Cardiac septum (tissue), 1 donor: ENCODE data around the gene NDOR1. TPM values are rescaled to one million over a fixed set of nuclear protein-coding genes. Genes with fewer than 3 reads are reported as not detected.
"Not testable (repeated sequence)": the region's sequence is repeated elsewhere in the genome, so short reads cannot be mapped to it uniquely, and the experiment has no call there.

Source experiments
- DNase-seq: peaks from one replicate; pipeline ENCODE4 v3.0.0-alpha.2; 2020; ENCODE audit warnings: low spot score
- intact Hi-C: fragments of 100-400 bp; cut with DNase I; formaldehyde crosslinking; loops from one replicate; pipeline ENCODE4 v1.14.0; 2022
- total RNA-seq: library from RNA; stranded (reverse); fragmentation: NEBNext Ultra II Directional; extraction: Animal tissue kit (Norgen Biotek cat#: 25700); gene quantifications from one replicate; pipeline ENCODE4 v1.2.1, GENCODE V29; 2021
- donor health status: DM: no; HTN: no; CAD: no.

NDOR1 gene
- total RNA-seq, 1 donor from 2014 or later, result 8.0 TPM

GRCh38 chr9:137247916-137248175 lies 42.3 kb downstream of the NDOR1 start:
- no peak for DNase-seq
- intact Hi-C loops, result no loop called here

- DNase-seq, result no peak
- intact Hi-C loops, result no loop called here
These were observed 45.1 kb downstream of the NDOR1 start for GRCh38 chr9:137250329-137251193.

GRCh38 chr9:137251194-137251461 lies 45.6 kb downstream of the NDOR1 start, which contains the start of gene STPG3:
Gene STPG3, plus strand, starts transcription at chr9:137251286. Its CDS starts 1 bp downstream, at chr9:137251287.
- intact Hi-C loops, result no loop called here
- DNase-seq, result no peak

- intact Hi-C loops, result no loop called here
- DNase-seq, result no peak
These were observed 46.2 kb downstream of the NDOR1 start for GRCh38 chr9:137251490-137252268.

GRCh38 chr9:137252555-137253506 lies 47.3 kb downstream of the NDOR1 start:
- DNase-seq, result no peak
- intact Hi-C loops, result no loop called here

- intact Hi-C loops, result loop anchor here (2.0 kb wide), 1 partner anchor 13 kb away; the partner anchor contains the start of gene TUBB4B
- DNase-seq, result no peak
These were observed 48.5 kb downstream of the NDOR1 start for GRCh38 chr9:137253717-137254623.

GRCh38 chr9:137254624-137255447 lies 49.3 kb downstream of the NDOR1 start, which contains the start of gene NELFB:
Gene NELFB, plus strand, starts transcription at chr9:137255327.
- peak; percentile 98 for DNase-seq
- intact Hi-C loops, result loop anchor here (1.0 to 2.0 kb wide), 2 partner anchors 14 to 32 kb away; partner anchors contain the start of gene TUBB4B

GRCh38 chr9:137255448-137256114 lies 50.1 kb downstream of the NDOR1 start:
- DNase-seq, result no peak
- intact Hi-C loops, result loop anchor here (1.0 to 2.0 kb wide), 2 partner anchors 15 to 32 kb away; partner anchors contain the start of gene TUBB4B

- DNase-seq, result no peak
- intact Hi-C loops, result no loop called here
These were observed 50.9 kb downstream of the NDOR1 start for GRCh38 chr9:137256362-137256761.

- no peak for DNase-seq
- intact Hi-C loops, result no loop called here
These were observed 51.4 kb downstream of the NDOR1 start for GRCh38 chr9:137256856-137257255.

GRCh38 chr9:137262173-137262908 lies 56.8 kb downstream of the NDOR1 start:
- DNase-seq, intact Hi-C loops: not testable (repeated sequence)

GRCh38 chr9:137262909-137263285 lies 57.4 kb downstream of the NDOR1 start:
- intact Hi-C loops, result no loop called here
- DNase-seq, result no peak

GRCh38 chr9:137263506-137263905 lies 58.0 kb downstream of the NDOR1 start:
- intact Hi-C loops, result no loop called here
- no peak for DNase-seq

- intact Hi-C loops, result no loop called here
These were observed 58.6 kb downstream of the NDOR1 start for GRCh38 chr9:137264067-137264466.

GRCh38 chr9:137265496-137266161 lies 60.1 kb downstream of the NDOR1 start:
- no peak for DNase-seq
- intact Hi-C loops, result no loop called here

More at GRCh38 chr9:137264067-137264466, 58.6 kb downstream of the NDOR1 start:
- no peak for DNase-seq

- no peak for DNase-seq
- intact Hi-C loops, result no loop called here
These were observed 60.6 kb downstream of the NDOR1 start for GRCh38 chr9:137266162-137266527.
